Activated naive CD8-positive, alpha-beta T cell treated with anti-CD3 and anti-CD28 coated beads, Interleukin-2, amount 10 ng/mL, durations not matched to agents 7 days and 5 days (primary cell): ENCODE data around the gene WDFY4. TPM values are rescaled to one million over a fixed set of nuclear protein-coding genes. Genes with fewer than 3 reads are reported as not detected.

Source experiments
- ATAC-seq: fragments of 150-1000 bp; cut with Tn5 transposase; one replicate; pipeline ENCODE4 v1.10.0; 2021; ENCODE audit warnings: low read depth, moderate library complexity
- POLR2A ChIA-PET: fragments of 350-600 bp; sonication (Branson Sonifier 250); formaldehyde crosslinking; loops from one replicate; lab custom pipeline; 2021; ENCODE audit warnings: antibody characterized with exemption; lab: Charles Lee
- DNase-seq: peaks from one replicate; pipeline ENCODE4 v3.0.0; 2021
- H3K27ac Mint-ChIP-seq: one replicate; pipeline ENCODE4 v1.8.0; 2022; ENCODE audit warnings: mild to moderate bottlenecking, mixed read lengths
- H3K27me3 Mint-ChIP-seq: one replicate; pipeline ENCODE4 v1.8.0; 2022; ENCODE audit warnings: mild to moderate bottlenecking, moderate library complexity, mixed read lengths
- H3K36me3 Mint-ChIP-seq: one replicate; pipeline ENCODE4 v1.8.0; 2021; ENCODE audit warnings: mild to moderate bottlenecking, mixed read lengths
- H3K4me1 Mint-ChIP-seq: one replicate; pipeline ENCODE4 v1.8.0; 2021; ENCODE audit warnings: mixed read lengths
- H3K4me3 Mint-ChIP-seq: one replicate; pipeline ENCODE4 v1.8.0; 2022; ENCODE audit warnings: mild to moderate bottlenecking, moderate library complexity, mixed read lengths
- H3K9me3 Mint-ChIP-seq: one replicate; pipeline ENCODE4 v1.8.0; 2021; ENCODE audit warnings: mixed read lengths
- total RNA-seq, 2 experiments: library from RNA; stranded (reverse); gene quantifications; one replicate each; pipeline ENCODE4 v1.2.3, GENCODE V29; 2021

The WDFY4 gene
- total RNA-seq, 2 experiments from 2014 or later = 1.5 to 2.4 TPM

DNA sequence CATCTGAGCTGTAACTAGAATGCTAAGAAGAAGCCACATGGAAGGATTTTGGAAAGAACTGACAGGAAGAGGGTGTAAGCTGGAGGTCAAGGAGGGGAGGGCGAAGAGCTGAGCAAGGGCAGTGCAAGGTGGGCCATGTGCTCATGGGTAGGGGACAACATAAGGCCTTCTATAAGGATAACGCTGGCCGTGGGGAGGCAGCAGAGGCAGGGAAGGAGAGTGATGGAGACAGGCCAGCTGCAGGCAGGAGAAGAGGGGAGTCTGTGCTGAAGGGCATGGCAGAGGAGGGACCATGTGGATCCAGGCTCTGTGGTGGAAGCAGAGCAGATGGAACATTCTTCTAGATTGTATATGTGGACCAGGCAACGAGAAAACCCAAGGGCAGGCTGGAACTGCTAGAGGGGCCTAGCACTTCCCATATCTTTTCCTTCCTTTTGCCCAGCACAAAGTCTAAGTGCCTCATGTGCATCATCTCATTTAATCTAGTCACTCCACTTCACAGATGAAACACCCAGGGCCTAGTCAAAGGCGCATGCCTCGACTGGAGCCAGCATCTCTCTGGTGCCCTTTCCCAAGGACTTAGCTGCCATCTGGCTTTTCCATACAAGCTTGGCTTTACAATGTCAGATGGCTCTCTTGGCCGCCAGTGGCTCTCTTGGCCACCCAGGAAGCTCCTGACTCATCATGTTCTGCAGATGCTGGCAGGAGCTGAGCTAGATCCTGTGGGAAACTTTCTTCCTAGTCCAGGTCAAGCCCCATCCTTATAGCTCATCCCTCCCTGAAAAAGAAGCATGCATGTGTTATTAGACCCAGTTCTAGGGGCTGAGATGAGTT lies 248.4 kb downstream of the WDFY4 start:
- Mint-ChIP-seq H3K4me3 (no peak overlapping the region), H3K27ac (no peak overlapping the region), H3K9me3 (no peaks in the 10 kb centered on the region), H3K27me3 (peaks cover 4% of the 10 kb centered on the region), H3K36me3 (no peaks in the 10 kb centered on the region), H3K4me1 (no peaks in the 10 kb centered on the region)
- DNase-seq (no peak), ATAC-seq (no peak)
- POLR2A ChIA-PET = no interaction called here

DNA sequence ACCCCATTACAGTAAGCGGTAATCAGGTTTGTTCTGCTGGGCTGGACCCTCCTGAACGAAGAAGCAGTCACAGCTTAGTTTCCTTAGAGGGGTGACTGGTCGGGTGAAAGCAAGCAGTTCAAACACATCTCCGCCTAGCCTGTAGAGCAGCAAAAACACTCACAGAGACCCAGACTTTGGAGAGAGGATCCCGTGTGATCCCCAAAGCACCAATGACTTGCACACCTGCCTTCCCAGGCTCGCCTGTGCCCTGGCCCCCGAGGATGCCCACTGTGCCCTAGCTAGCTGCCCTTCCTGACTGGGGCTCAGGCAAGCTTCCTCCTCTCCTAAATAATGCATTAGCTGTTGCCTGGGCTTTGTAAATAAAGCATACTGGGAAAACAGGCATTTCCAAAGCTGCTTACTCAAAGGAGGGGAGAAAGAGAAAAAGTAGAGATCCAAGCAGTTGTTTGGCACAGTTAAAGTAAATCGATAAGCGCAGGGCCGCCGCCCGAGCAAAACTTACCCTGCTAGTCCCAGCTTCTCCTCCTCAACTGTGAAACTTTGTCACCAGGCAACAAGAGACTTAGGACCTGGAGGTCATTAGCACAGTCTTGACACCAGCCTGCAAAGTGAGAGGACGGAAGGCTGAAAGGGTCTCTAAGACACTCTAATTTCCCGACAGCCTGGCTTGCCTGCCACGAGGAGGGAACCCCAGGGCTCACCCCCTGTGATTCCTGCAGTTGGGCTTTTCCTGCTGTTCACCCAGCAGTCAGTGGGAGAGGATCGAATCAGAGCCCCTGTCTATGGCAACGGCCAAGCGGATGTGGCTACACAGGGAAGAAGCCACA lies 250.2 kb downstream of the WDFY4 start:
- no peaks in the 10 kb centered on the region for H3K36me3 Mint-ChIP-seq
- POLR2A ChIA-PET = no interaction called here
- DNase-seq = no peak
- H3K4me3 Mint-ChIP-seq = no peak overlapping the region
- ATAC-seq = no peak
- no peaks in the 10 kb centered on the region for H3K9me3 Mint-ChIP-seq
- H3K27me3 Mint-ChIP-seq = peaks cover 2% of the 10 kb centered on the region
- no peak overlapping the region for H3K27ac Mint-ChIP-seq
- no peaks in the 10 kb centered on the region for H3K4me1 Mint-ChIP-seq

DNA sequence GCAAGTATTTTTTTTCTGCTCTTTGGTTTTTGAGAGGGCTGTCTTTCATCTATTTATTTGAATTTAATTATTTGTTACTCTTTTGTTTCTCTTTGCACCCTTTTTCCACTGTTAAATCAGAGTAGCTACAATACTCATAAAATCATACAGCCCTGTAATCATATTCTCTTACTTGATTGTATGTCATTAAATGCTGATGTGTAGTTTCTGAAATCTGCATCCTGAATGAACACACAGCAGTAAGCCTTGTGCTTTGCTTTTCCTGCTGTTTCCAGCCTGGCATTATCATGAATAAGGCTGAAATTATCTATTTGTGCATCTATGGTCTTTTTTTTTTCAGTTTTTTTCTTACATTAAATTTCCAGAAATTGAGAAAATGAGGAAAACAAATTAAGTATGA lies 250.9 kb downstream of the WDFY4 start:
- Mint-ChIP-seq H3K36me3 (no peaks in the 10 kb centered on the region), H3K4me1 (no peaks in the 10 kb centered on the region), H3K27ac (no peak overlapping the region), H3K27me3 (peaks cover 2% of the 10 kb centered on the region), H3K9me3 (no peaks in the 10 kb centered on the region), H3K4me3 (no peak overlapping the region)
- POLR2A ChIA-PET = no interaction called here
- no peak for ATAC-seq
- DNase-seq = no peak

DNA sequence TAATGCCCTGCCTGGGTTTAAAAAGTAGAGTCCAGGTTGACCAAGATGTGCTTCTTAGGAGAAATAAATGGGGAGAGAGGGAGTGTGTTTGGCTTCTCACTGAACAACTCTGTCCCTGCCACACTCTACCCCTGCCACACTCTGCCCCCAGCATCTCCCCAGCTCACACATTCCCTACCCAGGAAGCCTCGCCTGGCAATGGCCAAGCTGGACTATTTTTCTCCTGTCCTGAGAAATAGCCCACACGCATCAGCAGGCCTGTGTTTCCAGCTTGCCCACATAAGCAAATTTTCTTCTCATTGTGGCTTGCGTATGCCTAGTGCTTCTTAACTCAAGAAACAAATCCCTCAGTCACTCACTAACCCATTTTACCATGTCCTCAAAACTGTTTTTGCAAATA lies 253.1 kb downstream of the WDFY4 start:
- H3K36me3 Mint-ChIP-seq = no peaks in the 10 kb centered on the region

DNA sequence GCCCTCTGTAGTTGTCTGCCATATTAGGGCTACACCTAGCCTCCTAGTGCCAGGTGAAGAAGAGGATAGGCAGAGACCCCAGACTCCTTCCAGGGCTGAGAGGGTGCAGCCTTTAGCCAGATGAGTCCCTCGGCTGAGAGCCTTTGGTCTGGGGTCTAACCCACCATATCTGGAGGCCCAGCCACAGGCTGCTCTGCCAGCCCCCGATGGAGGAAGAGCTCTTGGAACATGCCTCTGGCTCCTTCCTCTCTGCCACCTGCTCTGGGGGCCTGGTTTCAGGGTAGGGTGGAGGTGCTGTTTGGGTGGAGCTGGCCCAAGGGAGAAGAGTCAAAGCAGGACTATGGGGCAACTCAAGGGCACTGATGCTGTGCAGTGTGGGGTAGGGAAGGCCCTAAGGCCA lies 253.6 kb downstream of the WDFY4 start:
- peaks cover 2% of the 10 kb centered on the region for H3K27me3 Mint-ChIP-seq
- no peak overlapping the region for H3K27ac Mint-ChIP-seq
- no peaks in the 10 kb centered on the region for H3K4me1 Mint-ChIP-seq
- POLR2A ChIA-PET = no interaction called here
- no peaks in the 10 kb centered on the region for H3K9me3 Mint-ChIP-seq
- H3K36me3 Mint-ChIP-seq = no peaks in the 10 kb centered on the region
- ATAC-seq = no peak
- no peak for DNase-seq
- no peak overlapping the region for H3K4me3 Mint-ChIP-seq

More for the DNA sequence above, 253.1 kb downstream of the WDFY4 start:
- ATAC-seq = no peak
- DNase-seq = no peak
- Mint-ChIP-seq H3K4me1 (no peaks in the 10 kb centered on the region), H3K9me3 (no peaks in the 10 kb centered on the region), H3K27me3 (peaks cover 2% of the 10 kb centered on the region), H3K4me3 (no peak overlapping the region), H3K27ac (no peak overlapping the region)
- POLR2A ChIA-PET = no interaction called here

DNA sequence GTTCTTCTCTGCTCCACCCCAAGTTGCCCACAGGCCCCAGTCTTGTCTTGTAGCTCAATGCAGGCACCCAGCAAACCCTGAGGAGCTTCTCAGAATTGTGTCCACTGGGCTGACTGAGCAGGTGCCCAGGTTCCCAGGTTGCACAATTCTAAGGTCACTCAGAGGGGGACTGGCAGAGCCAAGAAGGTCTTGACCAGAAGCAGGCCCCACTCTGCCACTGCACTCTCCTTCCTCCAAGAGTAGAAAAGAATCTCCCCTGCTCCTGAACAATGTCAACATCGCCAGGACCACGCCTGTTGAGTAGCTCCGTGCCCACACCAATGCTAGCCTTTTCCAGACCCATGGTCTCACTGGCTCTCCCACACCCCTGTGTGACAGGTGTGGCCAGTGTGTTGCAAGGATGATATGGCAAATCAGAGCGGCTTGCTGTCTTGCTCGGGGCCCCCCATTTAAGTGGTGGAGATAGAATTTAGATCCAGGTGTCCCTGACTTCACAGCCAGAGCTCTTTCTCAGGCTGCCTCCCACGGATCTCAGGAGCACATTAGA lies 254.4 kb downstream of the WDFY4 start:
- POLR2A ChIA-PET = no interaction called here
- Mint-ChIP-seq H3K4me3 (no peak overlapping the region), H3K27me3 (peaks cover 2% of the 10 kb centered on the region), H3K9me3 (no peaks in the 10 kb centered on the region), H3K4me1 (no peaks in the 10 kb centered on the region), H3K27ac (no peak overlapping the region), H3K36me3 (no peaks in the 10 kb centered on the region)
- ATAC-seq = no peak
- no peak for DNase-seq

DNA sequence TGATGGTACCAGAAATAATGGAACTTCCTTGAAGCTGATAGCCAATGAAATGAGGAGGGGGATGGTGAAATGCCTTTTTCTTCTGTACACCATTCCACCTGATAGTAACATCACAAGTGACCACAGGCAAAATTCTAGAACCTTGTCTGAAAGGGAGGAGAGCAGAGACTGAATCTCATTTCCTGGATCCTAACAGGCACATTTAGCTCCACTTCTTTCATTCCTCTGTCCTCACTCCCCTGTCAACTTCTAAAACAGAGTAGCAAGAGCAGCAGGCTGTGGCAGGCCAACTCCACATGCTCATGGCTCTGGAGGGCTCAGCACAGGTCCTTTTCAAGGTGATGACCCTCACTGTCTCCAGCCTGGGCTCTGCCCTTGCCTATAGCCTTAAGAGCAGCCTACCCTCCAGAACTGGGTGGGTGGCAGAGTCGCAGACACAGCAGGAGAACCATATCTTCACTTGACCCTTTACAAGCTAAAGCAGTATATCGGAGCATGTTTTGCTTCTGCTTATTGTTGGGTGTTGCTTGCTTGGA lies 255.2 kb downstream of the WDFY4 start, which contains the start of gene LRRC18:
LRRC18 (minus strand) TSS at position 51 of the 536 bp plus-strand sequence. CDS start 25,685 bp downstream, outside the sequence.
- Mint-ChIP-seq H3K9me3 (no peaks in the 10 kb centered on the region), H3K27ac (no peak within 1 kb of the TSS), H3K4me1 (no peaks in the 10 kb centered on the region), H3K4me3 (no peak within 1 kb of the TSS), H3K36me3 (no peaks in the 10 kb centered on the region), H3K27me3 (peaks cover 2% of the 10 kb centered on the region)
- POLR2A ChIA-PET = no interaction called here
- DNase-seq = no peak
- ATAC-seq = no peak

DNA sequence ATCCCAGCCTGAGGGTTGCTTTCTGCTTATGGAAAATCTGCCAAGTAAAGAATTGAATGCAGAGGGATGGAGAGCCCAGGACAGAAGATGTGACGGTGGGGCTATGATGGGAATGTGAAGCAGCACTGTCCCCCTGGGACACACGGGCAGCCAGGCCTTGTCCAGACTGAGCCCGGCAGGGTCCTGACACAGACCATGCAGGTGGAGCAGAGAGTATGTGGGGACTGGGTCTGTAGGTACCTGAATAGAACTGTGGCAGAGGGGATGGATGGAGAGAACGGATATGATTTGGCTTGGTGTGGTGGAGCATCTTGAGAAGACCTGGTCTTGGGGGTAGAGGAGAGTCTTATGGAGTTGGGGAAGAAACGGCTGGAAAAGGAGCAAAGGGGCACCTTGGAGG lies 255.7 kb downstream of the WDFY4 start:
- no peak for ATAC-seq
- Mint-ChIP-seq H3K9me3 (no peaks in the 10 kb centered on the region), H3K4me3 (no peak overlapping the region), H3K27me3 (peaks cover 2% of the 10 kb centered on the region), H3K36me3 (no peaks in the 10 kb centered on the region), H3K27ac (no peak overlapping the region), H3K4me1 (no peaks in the 10 kb centered on the region)
- no peak for DNase-seq
- POLR2A ChIA-PET = no interaction called here

DNA sequence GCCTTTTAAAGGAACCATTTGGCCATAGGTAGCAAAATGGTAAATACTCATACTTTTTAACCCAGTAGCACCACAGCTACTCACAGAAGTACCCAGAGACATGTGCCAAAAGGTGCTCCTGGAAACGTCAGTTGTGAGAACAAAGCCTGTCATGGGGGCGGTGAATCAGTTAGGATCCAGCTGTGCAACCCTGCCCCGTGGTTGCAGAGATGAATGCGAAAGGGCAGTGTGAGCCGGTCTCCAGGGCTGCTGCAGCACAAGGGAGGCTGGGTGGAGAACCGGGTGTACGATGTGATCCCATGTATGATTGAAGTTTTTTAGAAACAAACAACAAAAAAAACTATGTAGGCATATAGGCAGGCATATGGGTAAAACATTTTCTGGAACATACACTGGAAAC lies 256.3 kb downstream of the WDFY4 start:
- no peak overlapping the region for H3K4me3 Mint-ChIP-seq
- POLR2A ChIA-PET = no interaction called here
- H3K9me3 Mint-ChIP-seq = no peaks in the 10 kb centered on the region
- ATAC-seq (no peak), DNase-seq (no peak)
- H3K36me3 Mint-ChIP-seq = no peaks in the 10 kb centered on the region
- no peaks in the 10 kb centered on the region for H3K4me1 Mint-ChIP-seq
- no peak overlapping the region for H3K27ac Mint-ChIP-seq
- H3K27me3 Mint-ChIP-seq = peaks cover 2% of the 10 kb centered on the region

DNA sequence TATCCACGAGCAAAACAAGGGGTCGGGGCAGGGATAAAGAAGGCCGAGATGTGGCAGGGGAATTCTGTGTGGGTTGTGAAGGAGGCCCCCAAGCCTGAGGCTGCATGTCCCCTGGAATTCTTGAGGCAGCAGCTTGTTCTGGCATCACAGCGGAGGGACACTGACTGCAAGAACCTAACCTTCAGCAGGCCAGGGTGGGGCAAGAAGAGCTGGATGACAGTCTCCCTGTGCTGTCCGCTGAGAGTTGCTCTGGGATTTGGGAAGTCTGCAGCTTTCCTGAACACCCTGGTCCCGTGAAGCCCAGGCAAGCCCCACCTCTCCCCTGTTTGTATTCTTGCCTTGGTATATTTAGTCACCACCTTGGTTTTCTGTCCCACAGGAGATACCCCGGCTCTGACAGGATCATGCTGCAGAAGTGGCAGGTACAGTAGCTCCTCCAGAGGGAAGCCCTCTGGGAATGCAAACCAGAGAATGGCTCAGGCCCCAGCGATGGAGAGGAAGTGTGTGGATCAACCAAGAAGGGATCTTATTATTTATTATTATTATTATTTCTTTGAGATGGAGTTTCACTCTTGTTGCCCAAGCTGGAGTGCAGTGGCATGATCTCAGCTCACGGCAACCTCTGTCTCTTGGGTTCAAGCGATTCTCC lies 256.9 kb downstream of the WDFY4 start:
- Mint-ChIP-seq H3K4me3 (no peak overlapping the region), H3K27ac (no peak overlapping the region), H3K9me3 (no peaks in the 10 kb centered on the region), H3K36me3 (no peaks in the 10 kb centered on the region), H3K4me1 (no peaks in the 10 kb centered on the region), H3K27me3 (peaks cover 2% of the 10 kb centered on the region)
- no peak for DNase-seq
- no peak for ATAC-seq
- POLR2A ChIA-PET = no interaction called here

DNA sequence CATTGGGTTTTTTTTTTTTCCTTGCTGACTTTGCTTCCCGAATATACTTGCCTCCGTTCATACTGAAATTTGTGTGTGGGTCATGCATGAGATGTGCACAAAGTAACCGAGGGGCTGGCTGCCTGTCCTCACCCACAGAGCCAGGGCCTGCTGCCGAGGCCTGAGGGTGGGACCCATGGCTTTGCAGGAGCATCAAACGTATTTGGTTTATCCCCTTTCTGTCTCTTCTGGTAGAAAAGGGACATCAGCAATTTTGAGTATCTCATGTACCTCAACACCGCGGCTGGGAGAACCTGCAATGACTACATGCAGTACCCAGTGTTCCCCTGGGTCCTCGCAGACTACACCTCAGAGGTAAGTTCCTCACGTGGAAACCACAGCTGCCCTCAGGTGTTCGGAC lies 258.4 kb downstream of the WDFY4 start:
- H3K9me3 Mint-ChIP-seq = no peaks in the 10 kb centered on the region
- no peak overlapping the region for H3K27ac Mint-ChIP-seq
- H3K4me3 Mint-ChIP-seq = no peak overlapping the region
- no peaks in the 10 kb centered on the region for H3K36me3 Mint-ChIP-seq
- peaks cover 2% of the 10 kb centered on the region for H3K27me3 Mint-ChIP-seq
- no peaks in the 10 kb centered on the region for H3K4me1 Mint-ChIP-seq
- ATAC-seq (no peak), DNase-seq (no peak)
- POLR2A ChIA-PET = no interaction called here

DNA sequence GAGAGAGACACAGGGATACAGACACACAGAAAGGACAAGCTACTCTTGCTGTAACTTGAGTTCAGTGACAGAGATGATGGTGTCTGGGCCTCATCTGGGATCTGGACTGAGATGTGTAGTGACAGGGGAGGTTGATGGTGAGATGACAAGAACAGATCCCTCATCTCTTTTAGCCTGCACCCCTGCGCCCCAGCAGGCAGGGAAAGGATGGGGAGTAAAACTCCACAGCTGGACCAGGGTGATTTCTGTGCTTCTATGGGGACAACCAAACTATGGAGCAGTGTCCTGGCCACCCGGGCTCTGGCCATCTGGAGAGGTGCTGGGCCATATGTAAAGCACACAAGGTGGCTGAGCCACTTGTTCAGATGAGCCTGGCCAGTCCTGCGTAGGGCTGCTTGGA lies 259.5 kb downstream of the WDFY4 start:
- no peaks in the 10 kb centered on the region for H3K4me1 Mint-ChIP-seq
- H3K36me3 Mint-ChIP-seq = no peaks in the 10 kb centered on the region
- POLR2A ChIA-PET = no interaction called here
- H3K4me3 Mint-ChIP-seq = no peak overlapping the region
- no peak overlapping the region for H3K27ac Mint-ChIP-seq
- H3K27me3 Mint-ChIP-seq = peaks cover 2% of the 10 kb centered on the region
- DNase-seq (no peak), ATAC-seq (no peak)
- H3K9me3 Mint-ChIP-seq = no peaks in the 10 kb centered on the region

DNA sequence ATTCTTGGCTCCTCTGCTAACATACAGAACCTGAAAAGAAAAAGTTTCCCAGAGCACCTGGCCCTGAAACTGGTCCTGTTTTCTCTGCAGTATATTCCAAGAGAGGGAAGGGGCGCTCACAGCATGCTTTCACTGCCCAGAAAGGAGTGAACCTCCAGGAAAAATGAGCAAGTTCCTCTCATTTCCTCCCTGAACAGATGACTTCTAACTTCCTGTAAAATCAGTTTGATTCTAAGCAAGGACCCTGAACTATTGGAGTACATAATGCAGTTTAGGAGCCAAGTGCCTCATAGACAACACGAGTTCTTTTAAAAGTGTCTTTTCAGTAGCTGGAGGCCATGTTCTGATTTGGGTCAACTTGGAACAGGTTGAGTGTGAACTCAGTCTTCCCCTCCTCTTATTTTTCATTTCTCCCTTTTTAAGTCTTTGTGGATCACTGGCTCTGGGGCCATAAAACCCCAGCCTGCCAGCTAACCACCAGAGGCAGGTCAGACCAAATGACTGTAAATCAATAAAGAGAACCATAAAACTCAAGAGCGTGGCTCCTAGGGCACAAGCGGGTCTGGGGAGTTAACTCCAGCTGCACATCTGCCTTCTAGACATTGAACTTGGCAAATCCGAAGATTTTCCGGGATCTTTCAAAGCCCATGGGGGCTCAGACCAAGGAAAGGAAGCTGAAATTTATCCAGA lies 260.9 kb downstream of the WDFY4 start:
- Mint-ChIP-seq H3K36me3 (no peaks in the 10 kb centered on the region), H3K4me3 (no peak overlapping the region), H3K27me3 (no peaks in the 10 kb centered on the region), H3K9me3 (no peaks in the 10 kb centered on the region), H3K4me1 (no peaks in the 10 kb centered on the region), H3K27ac (no peak overlapping the region)
- POLR2A ChIA-PET = no interaction called here
- no peak for ATAC-seq
- DNase-seq = no peak
